HG03521 (cell line): ENCODE results near the gene FBXO11.

Source experiments
- ATAC-seq: cut with Tn5 transposase; IDR thresholded peaks from one replicate; pipeline ENCODE4 v1.9.1; 2021; ENCODE audit warnings: mild to moderate bottlenecking, moderate library complexity; ENCODE audit not compliant: unreplicated experiment

FBXO11 gene

DNA sequence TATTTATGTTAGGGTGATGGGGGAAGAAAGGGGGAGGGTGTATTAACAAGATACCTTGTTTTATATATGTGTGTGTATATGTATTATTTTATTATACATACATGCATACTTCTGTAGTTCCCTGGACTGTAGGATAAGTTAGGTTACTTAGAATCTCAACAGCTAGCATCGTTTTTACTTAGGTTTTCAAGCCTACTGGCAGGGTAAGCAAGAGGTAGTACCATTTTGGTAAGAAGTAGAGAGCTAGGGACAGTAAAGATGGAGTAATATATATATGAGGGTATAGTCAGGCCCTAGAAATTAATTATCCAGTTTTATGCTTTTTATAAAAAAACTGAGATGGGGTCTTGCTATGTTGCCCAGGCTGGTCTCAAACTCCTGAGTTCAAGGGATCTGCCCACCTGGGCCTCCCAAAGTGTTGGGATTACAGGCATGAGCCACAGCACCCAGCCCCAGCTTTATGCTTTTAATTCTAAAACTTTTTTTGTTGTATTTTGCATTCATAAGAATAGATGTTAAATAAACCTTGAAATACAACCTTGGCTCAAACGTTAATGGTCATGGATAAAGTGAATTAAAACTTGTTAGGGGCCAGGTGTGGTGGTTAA lies 110.1 kb downstream of the FBXO11 start:
- no peak for ATAC-seq

DNA sequence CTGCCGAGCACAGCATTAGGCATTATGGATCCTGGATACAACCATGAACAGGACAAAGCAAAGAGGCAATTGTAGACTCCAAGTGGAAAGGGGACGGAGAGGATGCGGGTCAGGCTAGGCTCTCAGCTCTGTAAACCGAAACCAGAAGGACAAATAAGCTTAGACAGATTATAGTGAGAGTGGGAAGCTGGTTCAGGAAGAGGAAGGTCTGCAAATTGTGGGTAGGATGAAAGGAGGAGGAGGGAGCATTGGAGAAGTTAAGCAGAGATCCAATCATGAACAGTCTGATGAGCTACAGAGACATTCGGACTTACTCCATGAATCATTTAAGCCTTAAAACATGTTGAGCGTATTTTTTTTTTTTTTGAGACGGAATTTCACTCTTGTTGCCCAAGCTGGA lies 120.3 kb downstream of the FBXO11 start:
- no peak for ATAC-seq

DNA sequence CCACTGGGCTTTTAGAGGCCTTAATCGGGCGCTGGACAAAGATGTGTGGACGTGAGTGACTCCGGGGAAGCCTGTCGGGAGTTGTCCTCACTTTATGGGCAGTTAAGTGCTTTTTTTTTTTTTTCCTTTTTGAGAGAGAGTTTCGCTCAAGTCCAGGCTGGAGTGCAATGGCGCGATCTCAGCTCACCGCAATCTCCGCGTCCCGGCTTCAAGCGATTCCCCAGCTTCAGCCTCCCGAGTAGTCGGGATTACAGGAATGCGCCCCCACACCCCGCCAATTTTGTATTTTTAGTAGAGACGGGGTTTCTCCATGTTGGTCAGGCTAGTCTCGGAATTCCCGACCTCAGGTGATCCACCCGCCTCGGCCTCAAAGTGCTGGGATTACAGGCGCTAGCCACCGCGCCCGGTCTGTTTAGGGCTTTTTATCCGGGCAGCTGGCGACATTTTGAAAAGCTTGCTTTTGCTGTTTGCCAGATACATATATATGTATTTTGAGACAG lies 121.9 kb downstream of the FBXO11 start:
- ATAC-seq, result no peak

DNA sequence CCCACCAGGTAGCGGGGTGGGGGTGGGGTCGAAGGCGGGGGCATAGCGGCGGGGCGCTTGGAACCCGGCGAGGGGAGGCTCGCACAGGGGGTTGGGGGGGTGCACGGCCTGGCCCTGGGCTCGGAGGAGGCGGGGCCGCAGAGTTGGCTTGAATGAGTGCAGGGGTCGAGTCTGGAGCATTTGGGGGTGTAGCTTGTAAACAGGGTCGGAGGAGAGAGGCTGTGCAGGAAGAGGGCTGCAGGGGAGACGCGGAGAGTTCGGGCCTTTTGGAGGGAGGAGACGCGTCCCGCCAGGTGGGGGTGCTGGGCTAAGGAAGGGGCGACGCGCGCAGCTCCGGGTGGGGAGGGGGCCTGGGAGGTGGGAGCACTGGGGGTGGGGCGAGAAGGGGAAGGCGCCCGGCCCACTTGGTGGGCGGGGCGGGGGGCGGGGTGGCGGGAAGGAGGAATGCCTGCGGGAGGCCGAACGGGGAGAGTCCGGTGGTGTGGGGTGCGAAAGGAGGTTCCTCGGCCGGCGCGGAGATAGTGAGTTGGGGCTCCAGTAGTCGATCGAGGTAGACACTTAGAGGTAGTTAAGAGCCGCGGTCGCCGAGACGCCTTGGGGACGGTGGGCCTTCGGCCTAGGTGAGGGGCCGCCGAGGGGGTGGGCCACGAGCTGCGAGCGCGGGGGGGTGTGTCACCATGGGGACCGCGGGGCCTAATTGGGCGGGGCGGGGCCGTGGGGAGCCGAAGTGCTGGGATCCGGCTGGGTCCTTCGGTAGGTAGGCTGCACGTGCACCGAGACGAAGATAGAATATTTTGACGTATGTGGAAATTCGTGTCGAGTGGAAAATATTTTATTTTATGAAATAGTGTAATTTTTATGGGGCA lies 122.6 kb downstream of the FBXO11 start:
- peak; percentile 19 for ATAC-seq

DNA sequence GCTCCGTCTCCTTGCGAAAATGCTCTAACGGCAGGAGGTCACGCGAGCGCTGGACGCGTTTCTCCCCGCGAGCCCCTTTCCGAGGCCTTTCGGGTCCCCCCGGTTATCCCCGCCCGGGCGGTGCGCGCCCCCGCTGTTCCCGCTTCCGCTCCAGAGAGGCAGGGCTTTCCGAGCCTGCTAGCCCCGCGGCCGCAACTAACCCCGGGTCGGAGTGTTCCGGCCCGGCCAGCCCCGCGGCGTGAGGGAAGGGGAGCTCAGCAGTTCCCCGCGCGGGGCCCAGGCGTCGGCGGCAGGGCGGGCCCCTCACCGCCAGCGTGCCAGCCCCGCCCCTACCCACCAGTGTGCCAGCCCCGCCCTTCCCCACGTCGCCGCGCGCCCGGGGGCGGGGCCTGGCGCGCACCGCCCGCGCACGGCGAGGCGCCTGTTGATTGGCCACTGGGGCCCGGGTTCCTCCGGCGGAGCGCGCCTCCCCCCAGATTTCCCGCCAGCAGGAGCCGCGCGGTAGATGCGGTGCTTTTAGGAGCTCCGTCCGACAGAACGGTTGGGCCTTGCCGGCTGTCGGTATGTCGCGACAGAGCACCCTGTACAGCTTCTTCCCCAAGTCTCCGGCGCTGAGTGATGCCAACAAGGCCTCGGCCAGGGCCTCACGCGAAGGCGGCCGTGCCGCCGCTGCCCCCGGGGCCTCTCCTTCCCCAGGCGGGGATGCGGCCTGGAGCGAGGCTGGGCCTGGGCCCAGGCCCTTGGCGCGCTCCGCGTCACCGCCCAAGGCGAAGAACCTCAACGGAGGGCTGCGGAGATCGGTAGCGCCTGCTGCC lies 123.4 kb downstream of the FBXO11 start, which contains the start of gene MSH6:
Gene MSH6, plus strand, starts transcription at position 475 of the 815 bp plus-strand sequence. Its CDS starts 89 bp downstream, at position 564.
- peak; percentile 84 for ATAC-seq

DNA sequence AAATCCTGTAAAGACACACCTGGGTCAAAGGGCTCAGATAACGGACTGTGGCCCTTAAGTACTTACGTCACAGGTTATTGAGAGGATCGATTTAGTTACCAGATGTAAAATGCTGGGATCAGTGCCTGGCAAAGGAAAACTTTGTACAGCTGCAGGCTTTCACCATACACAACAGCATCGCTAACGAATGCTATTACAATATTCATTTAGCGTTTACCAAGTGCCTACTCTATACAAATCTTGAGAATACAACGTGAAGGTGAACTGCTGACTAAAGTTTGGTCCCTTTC lies 124.0 kb downstream of the FBXO11 start:
- no peak for ATAC-seq

DNA sequence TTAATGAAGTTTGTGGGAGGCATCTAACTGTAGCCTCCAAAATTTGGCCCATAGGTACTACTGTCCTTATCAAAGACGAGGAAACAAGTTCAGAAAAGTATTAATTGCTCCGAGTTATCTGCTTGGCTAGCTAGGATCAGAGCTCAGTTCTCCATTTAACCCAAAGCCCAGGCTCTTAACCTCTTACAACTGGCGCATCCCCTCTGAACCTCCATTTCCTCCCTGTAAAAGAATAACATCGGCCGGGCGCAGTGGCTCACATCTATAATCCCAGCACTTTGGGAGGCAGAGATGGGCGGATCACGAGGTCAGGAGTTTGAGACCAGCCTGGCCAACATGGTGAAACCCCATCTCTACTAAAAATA lies 126.9 kb downstream of the FBXO11 start:
- ATAC-seq, result no peak

DNA sequence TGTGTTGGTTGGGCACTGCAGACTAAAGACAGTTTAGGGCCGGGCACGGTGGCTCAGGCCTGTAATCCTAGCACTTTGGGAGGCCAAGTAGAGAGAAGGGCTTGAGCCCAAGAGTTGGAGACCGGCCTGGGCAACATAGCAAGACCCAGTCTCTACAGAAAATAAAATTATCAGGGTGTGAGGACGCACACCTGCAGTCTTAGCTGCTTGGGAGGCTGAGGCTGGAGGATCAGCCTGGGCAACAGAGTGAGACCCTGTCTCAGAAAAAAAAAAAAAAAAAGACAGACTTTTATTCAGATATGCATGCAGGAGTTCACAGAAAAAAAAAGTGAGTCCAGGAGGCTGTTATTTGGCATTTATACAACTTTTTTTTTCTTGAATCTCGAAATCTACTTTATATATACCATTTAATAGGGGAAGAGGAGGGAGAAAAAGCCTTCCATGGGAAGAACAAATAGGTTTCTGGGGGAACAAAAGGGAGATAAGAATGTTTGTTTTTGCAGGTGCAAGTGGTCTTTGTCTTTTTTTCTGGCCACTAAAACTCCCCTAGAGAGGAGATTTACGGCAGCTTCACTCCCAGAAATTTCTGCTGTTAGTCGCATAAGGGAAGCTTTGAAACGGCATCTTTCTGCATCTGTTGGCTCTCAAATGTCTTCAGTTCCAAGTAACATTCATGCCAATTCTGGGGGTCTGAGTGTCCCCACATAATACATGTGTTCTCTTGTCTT lies 127.4 kb downstream of the FBXO11 start:
- ATAC-seq, result no peak

DNA sequence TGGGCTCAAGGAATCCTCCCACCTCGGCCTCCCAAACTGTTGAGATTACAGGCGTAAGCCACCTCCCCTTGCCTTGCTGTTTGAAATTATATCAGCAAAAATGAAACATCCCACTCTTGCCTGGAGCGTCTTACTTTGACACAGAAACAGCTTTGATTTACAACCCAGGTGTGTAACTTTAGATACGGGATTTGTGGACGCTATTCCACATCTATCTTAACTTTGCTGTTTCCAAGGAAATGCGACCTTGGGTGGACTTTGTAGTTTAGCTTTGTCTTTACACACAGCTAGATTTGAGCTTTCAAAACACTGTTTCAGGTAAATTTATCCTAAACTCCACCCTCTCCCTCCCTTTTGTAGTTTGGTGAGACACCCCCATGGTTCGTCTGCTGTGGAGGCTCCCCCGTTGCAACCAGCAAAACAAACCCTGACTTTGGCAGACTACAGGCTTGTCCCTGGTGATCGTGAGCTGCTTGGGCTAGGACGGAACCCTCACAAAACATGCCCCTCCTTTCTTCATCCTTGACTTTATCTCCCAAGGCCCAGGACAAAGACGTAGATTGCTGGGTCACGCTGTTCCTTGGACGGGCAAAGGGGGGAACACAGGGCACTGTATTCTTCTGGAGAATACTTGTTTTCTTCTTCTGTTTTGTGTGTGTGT lies 128.9 kb downstream of the FBXO11 start:
- no peak for ATAC-seq

DNA sequence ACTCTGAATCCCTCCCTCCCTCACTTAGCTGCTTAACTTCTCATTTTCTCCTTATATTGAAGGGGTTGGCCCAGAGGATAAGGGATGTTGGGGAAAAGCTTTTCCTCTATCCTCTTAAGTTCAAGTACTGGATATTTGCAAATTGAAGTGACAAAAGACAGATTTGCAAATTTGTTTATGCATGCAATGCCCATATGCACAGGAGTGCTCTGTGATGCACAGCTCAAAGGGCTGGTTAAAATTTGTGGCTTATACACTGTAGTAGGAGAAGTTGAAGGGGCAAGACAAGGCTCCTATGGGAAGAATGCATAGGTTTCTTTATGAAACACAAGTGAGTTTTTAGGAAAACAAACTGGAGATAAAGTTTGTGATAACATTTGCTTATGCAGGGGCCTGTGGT lies 131.7 kb downstream of the FBXO11 start:
- ATAC-seq, result no peak

DNA sequence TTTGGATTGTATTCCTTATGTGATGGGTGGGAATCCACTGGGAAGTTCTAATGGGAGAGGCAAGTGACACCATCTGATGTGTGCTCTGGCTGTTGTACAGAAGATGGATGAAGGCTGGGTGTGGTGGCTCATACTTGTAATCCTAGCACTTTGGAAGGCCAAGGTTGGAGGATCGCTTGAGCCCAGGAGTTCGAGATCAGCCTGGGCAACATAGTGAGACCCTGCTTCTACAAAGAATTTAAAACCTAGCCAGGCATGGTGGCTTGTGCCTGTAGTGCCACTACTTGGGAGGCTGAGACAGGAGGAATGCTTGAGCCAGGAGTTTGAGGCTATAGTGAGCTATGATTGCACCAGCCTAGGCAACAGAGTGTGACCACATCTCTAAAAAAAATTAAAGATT lies 134.0 kb downstream of the FBXO11 start:
- no peak for ATAC-seq

DNA sequence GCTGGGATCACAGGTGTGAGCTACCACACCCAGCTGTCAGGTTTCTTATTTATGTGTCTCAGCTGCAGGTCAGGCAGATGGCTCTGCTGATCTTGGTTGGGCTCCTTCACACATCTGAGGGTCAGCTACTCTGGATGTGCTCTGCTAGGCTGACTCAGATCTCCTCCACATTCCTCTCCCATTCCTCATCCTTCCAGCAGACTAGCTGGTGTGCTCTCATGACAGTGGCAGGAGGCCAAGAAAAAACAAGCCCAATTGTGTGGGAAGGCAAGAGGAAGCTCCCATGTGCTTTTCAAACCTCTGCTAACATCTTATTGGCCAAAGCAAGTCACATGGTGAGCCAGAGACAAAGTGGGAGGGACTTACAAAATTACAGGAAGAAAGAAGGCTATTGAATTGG lies 135.1 kb downstream of the FBXO11 start:
- ATAC-seq, result no peak

DNA sequence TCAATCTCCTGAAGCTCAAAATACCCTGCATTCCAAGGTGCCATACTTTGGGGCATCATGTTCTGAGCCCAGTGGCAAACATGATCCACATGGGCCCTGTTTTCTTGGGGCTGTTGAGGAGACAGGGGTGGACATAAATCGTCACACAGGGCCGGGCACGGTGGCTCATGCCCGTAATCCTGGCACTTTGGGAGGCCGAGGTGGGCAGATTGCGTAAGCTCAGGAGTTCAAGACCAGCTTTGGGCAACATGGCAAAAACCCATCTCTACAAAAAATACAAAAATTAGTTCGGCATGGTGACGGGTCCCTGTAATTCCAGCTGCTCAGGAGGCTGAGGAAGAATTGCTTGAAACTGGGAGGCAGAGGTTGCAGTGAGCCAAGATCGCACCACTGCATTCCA lies 137.0 kb downstream of the FBXO11 start:
- ATAC-seq, result no peak

DNA sequence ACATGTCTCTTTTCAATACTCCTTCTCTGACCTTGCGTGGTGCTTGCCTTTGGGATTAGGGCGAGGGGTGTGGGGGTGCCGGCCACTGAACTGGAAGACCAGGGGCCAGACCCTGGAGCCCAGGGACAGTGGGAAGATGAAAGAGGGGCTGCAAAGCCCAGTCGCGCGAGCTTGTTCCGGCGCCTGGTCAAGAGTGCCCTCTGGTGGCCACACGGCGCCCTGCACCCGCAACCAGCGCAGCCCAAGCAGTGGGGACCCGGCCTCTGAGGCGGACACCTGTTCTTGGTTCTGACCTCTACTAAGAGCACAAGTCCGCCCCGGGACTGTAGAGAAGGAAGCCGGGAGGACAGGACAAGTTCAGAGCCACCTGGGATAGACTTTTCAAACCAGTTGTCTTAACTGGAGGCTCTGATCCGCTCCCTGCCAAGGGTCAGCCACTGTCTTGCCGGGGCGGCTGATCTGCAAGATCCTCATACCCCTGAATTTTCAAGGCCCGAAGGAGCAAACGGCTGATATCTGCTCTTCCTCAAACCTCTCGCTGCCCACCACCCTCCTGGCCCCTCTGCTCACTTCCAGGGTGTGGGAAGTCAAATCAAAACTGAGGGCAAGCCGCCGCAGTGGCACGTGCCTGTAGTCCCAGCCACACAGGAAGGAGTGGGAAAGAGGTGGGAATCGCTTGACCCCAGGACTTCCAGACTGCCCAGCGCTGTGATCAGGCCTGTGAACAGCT lies 138.3 kb downstream of the FBXO11 start:
- no peak for ATAC-seq

DNA sequence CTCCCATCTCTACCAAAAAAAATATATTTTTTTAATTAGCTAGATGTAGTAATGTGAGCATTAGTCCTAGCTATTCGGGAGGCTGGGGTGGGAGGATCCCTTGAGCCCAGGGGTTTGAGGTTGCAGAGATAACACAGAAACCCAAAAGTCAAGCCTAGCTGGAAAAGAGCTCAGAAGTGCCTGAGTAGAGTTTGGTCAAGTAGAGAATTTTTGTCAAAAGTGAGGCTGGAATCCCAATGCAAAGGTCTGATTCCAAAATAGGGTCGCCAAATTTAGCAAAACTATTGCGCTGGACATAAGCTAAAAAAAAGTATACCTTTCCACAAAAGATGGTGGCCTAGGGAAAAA lies 138.8 kb downstream of the FBXO11 start:
- ATAC-seq, result no peak

DNA sequence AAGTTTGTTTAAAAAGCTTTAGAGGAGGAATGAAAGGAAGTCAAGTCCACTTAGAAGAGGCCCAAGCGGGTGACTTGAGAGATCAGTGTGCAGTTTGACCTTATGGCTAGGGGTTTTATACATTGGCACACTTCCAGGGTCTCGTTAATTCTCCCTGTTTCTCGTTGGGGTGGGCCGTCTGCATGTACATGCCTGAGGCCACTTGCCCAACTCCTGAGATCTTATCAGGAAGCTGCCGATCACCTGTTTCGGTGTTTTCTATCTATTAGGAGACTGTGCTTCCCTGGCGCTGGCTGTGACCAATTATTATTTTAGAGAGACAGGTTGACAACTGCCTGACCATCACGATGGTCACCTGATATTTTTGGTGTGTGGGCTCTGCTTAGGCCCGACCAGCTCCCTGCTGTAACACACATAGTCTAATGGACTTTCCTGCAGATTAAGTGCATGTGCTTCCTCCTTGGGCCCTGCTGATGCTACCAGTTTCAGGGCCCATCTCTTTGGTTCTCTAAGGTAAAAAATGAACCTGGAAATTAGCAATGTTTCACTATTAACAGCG lies 154.4 kb downstream of the FBXO11 start:
- peak; percentile 24 for ATAC-seq

DNA sequence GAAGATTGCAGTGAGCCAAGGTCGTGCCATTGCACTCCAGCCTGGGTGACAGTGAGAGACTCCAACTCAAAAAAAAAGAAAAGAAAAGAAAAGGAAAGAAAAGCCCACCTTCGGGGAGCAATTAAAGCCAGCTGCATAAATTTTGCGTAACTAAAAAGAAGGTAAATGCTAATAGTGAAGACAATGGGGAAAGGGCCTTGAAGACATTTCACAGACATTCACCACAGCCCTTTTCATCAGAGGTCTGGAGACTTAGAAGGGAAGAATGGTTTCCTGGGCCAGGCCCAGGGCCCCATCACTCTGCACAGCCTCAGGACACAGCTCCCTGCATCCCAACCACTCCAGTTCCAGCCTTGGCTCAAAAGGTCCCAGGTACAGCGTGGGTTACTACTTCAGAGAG lies 158.4 kb downstream of the FBXO11 start:
- ATAC-seq, result no peak

DNA sequence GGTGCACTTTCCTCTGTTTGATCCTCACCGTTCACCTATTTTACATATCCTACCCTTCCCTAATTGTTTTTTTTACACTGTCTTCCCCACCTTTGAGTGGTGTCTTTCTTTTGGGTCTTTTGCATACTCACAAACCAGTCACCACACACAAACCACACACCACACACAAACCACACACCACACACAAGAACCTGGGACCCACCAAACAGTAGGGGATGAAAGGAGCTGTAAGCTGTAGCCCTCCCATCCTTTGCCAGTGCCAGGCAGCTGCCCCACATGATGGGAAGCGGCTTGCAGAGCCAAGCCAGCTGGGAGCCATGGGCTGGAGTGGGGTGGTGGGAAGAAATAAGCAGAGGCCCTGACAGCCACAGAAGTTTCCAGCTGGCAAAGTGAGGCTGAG lies 162.2 kb downstream of the FBXO11 start:
- no peak for ATAC-seq

DNA sequence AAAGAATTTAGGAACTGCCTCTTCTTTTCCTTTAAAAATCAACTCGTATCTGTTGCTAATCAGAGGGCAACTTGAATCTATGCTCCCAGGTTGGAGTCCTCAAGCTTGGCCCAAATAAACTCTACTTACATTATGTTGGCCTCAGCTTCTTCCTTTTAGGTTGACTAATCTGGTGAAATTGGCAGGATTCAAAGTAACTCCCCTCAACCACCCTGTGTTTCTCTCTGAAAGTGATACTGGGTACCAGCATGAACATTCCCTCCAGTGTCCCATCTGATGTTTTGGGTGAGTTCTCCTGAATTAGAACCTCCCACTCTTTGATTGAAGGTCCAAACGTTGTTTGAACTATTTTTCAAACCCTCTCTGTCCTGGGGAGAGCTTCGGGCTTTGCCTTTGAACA lies 164.7 kb downstream of the FBXO11 start:
- ATAC-seq, result no peak

DNA sequence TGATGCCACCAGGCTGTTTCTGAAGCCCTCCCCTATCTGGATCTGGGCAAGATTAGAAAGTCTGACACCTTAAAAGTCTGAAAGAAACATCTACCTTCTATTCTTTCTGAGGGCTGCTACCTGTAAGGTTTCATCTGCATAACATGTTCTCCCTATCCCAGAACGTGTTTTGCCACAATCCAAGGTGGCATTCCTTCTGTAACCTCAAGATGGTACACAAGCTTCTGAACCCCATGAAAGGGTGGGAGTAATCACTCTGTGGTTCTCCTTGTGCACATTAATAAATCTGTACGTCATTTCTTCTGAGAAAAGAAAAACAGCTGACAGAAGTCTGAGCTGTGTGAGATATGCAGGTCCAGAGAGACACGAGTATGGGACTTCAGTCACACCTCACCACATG lies 165.2 kb downstream of the FBXO11 start:
- no peak for ATAC-seq
